Prostate gland (tissue), 2 donors: ENCODE measurements around the gene MGLL.

Source experiments
- POLR2AphosphoS5 ChIP-seq: sonication (generic); formaldehyde crosslinking; IDR thresholded peaks from one replicate; pipeline ENCODE4 v1.6.1; 2017; ENCODE audit warnings: antibody characterized with exemption
- TF ChIP-seq, protein P1 (sequence below), 4 experiments: fragments of 200-600 bp in 2 of 4; fragments of 450-650 bp in 2 of 4; sonication (generic) in 2 of 4; IDR thresholded peaks; 1 replicate in 3 of 4; 2 replicates in 1 of 4; pipeline ENCODE4 v1.5.1; 2016 to 2019; ENCODE audit warnings: antibody characterized with exemption in 4 of 4, mild to moderate bottlenecking in 2 of 4, moderate library complexity in 2 of 4

GRCh38 chr3:127646501-127647046 lies 175.7 kb downstream of the MGLL start:
- TF ChIP-seq POLR2AphosphoS5 = no peak
- TF ChIP-seq, protein P1, sequence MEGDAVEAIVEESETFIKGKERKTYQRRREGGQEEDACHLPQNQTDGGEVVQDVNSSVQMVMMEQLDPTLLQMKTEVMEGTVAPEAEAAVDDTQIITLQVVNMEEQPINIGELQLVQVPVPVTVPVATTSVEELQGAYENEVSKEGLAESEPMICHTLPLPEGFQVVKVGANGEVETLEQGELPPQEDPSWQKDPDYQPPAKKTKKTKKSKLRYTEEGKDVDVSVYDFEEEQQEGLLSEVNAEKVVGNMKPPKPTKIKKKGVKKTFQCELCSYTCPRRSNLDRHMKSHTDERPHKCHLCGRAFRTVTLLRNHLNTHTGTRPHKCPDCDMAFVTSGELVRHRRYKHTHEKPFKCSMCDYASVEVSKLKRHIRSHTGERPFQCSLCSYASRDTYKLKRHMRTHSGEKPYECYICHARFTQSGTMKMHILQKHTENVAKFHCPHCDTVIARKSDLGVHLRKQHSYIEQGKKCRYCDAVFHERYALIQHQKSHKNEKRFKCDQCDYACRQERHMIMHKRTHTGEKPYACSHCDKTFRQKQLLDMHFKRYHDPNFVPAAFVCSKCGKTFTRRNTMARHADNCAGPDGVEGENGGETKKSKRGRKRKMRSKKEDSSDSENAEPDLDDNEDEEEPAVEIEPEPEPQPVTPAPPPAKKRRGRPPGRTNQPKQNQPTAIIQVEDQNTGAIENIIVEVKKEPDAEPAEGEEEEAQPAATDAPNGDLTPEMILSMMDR (IDR thresholded peaks at IDR 0.05) = no peak
